Measurements from ENCODE around the gene TCF12.

TCF12 gene

DNA sequence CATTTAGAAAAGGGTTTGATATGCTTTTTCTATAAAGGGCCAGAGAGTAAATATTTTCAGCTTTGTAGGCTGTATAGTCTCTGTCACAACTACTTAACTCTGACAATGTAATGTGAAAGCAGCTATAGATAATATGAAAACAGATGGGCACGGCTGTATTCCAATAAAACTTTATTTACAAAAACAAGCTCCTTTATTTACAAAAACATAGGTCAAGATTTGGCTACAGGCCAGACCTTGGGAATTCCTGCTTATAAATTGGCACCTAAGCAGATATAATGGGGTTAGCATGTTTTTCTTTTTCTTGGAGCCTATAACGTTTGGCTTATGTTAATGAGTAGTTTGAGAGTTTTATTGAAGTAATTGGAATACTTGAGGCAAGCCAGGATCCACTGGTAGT lies 338.5 kb downstream of the TCF12 start:
- FAIRE-seq = no peak
- no peak for DNase-seq (ENCODE audit: extremely low spot score, insufficient read length, low read depth)

DNA sequence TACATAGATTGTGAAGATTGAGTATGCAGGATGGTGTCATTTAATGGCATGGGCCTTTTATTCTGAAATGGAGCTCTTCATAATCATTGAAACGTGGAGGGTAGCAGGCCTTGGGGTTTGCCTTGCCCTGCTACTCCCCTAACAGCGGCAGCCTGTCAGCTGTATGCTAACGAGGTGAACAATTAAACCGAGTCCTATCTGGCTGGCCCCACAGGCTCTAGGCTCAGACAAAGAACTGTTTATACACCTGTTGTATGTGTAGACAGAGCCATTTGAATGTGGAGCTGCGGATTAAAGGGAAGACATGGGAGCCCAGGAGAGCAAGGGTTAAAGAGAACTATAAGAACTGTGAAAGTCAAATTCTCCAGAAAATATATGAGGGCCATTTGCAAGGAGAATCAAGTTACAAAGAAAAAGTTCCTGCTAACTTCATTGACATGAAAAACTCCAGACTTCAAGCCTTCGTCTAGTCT lies 341.2 kb downstream of the TCF12 start:
- DNase-seq (ENCODE audit: extremely low spot score, insufficient read length, low read depth) (no peak), FAIRE-seq (no peak)

DNA sequence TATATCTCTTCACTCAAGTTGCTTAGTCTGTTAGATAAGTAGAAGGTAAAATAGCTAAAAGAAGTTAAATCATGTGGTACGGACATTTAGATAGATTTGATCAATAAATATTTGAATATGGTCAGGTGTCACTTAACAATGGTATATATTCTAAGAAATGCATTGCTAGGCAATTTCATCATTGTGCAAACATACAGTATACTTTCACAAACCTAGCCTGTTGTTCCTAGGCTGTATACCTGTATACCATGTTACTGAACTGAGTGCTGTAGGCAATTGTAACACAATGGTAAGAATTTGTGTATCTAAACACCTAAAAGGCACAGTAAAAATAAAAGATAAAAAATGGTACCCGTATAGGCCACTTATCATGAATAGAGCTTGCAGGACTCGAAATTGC lies 345.1 kb downstream of the TCF12 start:
- DNase-seq (ENCODE audit: extremely low spot score, insufficient read length, low read depth) (no peak), FAIRE-seq (no peak)

DNA sequence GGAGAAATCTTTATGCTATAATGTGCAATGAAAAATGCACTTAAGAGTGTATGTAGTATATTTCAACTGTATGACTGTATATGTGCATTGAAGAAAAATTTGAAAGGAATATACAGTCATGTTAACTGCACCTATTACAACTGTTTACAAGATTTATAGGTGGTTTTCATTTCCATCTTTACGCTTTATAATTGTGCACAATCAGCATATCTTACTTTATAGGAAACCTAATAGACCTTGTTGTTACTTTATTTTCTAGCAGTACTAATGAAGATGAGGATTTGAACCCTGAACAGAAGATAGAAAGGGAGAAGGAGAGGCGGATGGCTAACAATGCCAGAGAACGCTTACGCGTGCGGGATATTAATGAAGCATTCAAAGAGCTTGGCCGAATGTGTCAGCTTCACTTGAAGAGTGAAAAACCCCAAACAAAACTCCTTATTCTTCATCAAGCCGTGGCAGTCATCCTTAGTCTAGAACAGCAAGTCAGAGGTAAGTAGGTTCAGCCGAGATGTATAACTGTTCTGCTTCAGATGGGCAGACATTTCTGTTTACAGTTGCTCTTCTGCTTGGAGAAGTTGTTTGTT lies 354.4 kb downstream of the TCF12 start:
- FAIRE-seq (no peak), DNase-seq (ENCODE audit: extremely low spot score, insufficient read length, low read depth) (no peak)

DNA sequence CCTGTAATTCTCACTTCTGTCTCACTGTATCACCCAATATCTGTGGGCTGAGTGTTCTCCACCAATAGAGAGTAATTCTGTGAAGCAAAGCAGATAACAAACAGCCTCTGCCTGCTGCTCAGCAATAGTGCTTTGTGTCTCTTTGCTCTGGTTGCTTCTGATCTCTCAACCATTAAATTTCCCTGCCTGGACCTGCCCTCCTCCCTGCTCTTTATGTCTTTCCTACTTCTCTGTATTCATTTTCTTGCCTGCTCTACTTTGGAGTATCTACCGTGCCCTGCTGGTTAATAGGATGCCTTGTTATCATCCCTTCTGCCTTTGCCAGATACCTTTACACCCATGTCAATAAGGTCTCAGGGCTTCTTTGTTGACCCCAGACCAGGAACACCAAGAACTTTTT lies 355.0 kb downstream of the TCF12 start:
- FAIRE-seq = no peak
- no peak for DNase-seq (ENCODE audit: extremely low spot score, insufficient read length, low read depth)

DNA sequence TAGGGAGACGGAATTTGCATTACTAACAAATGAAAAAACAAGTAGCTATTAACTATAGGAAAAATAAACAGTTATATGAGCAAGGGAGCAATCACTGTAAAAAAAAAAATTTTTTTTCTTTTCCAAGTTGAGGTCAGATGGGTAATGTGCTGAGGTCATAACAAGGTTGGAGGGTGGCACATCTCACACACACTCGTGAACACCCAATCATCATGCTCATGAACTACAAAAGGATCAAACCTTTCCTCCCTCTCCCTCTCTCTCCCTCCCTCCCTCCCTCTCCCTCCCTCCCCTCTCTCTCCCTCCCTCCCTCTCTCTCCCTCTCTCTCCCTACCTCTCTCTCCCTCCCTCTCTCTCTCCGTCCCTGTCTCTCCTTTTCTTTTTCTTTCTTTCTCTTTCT lies 360.0 kb downstream of the TCF12 start:
- FAIRE-seq (no peak), DNase-seq (ENCODE audit: extremely low spot score, insufficient read length, low read depth) (no peak)

DNA sequence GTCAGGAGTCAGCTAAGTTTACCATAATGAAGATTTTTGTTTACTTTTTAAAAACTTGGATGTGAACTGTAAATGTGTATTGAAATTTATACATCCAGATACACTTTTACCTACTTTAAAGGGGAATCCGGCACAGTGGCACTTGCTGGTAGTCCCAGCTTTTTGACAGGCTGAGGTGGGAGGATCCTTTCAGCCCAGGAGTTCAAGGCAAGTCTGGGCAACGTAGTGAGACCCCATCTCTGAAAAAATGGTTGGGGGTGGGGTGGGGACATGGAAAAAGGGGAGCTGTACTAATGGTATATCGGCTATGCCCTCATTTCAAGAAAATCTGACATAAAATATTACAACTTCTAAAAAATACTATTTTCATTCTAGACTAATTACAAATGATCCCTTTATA lies 362.0 kb downstream of the TCF12 start:
- FAIRE-seq (no peak), DNase-seq (ENCODE audit: extremely low spot score, insufficient read length, low read depth) (no peak)

DNA sequence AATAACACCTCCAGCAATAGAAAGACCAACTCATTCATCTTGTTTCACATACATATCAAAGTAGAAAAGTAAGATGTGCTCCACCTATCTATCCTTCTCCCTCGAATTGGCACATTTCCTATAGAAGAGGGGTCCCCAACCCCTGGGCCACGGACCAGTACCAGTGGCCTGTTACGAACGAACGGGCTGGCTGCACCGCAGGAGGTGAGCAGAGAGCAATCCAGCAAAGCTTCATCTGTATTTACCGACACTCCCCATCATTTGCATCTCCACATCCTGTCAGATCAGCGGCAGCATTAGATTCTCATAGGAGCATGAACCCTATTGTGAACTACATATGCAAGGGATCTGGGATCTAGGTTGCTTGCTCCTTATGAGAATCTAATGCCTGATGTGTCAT lies 362.9 kb downstream of the TCF12 start:
- peak; percentile 85 for FAIRE-seq
- no peak for DNase-seq (ENCODE audit: extremely low spot score, insufficient read length, low read depth)

DNA sequence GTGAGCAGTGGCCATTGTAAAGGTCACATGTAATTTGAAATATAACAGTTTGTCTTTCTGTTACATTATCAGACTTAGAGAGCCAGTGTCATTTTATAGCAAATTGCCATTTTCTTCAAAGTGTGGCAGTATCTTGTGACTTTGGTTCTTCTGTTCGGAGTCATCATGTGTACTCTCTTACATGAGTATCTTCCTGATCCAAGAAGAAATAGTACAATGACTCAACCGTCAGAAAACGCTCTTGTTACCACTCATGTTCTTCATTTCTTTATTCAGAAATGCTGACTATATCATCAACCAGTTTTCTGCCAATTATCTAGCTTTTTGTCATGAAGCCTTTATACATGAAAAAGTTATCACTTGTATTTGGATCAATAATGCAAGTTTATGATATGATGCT lies 364.2 kb downstream of the TCF12 start:
- FAIRE-seq (no peak), DNase-seq (ENCODE audit: extremely low spot score, insufficient read length, low read depth) (no peak)

DNA sequence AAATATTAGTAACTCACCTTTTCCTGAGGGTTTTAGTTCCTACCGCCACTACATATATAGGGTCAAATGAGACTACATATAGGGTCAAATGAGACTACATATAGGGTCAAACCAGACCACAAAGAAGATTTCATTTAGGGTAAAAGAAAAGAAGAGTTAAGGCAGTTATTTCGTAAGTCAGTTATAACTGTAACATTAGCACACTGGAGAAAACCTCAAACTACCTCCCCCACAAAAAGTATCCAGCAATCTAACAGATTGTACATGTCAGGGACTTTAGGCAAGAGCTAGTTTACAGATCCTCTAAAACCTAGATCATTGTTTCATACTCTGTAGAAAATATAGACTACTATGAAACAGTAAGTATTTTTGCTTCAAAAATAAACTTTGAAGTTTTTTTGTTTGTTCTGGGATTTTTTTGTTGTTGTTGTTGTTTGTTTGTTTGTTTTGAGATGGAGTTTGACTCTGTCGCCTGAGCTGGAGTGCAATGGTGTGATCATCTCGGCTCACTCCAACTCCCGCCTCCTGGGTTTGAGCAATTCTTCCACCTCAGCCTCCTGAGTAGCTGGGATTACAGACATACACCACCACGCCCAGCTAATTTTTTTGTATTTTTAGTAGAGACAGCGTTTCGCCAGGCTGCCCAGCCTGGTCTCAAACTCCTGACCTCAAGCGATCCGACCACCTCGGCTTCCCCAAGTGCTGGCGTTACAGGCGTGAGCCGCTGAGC lies 365.5 kb downstream of the TCF12 start:
- peak; percentile 52 for FAIRE-seq

DNA sequence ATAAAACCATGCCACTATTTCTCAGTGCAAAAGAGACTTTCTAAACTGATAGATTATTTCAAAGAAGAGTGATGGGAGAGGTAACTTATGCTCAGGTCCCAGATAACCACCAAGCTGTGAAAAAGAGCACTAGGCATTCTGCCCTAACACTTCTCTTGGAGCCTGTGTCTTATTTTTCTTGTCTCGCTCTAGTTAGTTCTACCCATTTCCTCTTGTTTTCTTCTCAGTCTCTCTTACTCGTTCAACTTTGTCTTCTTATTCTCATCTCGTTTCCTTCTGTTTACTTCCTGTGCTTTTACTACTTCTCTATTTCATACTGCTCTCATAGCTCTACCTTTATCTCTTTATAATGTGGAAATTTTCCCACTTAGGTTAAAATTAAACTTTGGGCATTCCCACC lies 366.1 kb downstream of the TCF12 start:
- no peak for DNase-seq (ENCODE audit: extremely low spot score, insufficient read length, low read depth)
- FAIRE-seq = peak; percentile 86

More for the DNA sequence above, 365.5 kb downstream of the TCF12 start:
- DNase-seq (ENCODE audit: extremely low spot score, insufficient read length, low read depth) = no peak

DNA sequence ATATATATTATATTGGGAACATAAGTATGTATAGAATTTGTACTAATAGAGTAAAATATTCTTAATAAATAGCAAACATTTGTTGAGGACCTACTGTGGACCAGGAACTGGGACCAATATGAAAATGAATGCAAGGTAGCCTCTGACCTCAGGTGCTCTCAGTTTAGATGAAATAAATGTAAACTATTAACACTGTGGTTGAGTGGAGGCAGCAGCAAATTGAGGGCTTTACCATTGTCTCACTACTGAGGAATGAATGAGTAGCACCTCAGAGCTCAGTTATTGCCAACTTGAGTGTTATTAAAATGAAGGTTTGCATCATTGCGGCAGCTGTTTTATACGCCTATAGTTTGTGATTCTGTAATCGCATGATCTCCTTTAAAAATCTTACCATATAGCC lies 366.9 kb downstream of the TCF12 start:
- DNase-seq (ENCODE audit: extremely low spot score, insufficient read length, low read depth) = no peak
- peak; percentile 74 for FAIRE-seq

DNA sequence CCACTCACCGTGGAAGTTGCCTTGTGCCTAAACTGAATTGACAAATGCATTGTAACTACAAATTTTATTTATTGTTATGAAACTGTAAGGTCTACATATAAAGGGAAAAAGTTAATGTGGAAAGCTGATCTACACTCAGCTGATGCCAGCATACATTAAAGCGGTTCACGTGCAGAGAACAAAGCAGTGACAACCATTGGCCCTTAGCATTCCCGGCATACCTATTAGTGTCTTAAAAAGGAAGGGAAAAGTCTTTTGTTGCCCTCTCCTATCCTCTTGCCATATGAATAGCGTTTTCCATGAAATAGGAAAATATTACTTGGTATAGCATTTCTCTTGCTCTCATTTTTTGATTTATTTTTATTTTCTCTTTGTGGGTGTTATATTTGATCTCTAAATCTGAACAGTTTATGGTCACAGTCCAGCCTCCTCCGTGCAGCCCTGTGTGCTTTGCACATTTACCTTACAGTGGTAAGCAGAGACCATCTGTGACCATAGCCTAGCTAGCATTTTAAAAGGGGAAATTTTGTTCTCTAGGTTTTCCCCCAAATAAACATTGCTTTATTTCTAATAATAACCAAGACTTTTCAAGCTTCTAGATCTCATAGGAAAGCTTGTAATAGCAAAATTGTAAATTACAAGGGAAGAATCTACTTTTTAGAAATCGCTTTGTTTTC lies 368.1 kb downstream of the TCF12 start:
- DNase-seq (ENCODE audit: extremely low spot score, insufficient read length, low read depth) (no peak), FAIRE-seq (peak; percentile 45)

DNA sequence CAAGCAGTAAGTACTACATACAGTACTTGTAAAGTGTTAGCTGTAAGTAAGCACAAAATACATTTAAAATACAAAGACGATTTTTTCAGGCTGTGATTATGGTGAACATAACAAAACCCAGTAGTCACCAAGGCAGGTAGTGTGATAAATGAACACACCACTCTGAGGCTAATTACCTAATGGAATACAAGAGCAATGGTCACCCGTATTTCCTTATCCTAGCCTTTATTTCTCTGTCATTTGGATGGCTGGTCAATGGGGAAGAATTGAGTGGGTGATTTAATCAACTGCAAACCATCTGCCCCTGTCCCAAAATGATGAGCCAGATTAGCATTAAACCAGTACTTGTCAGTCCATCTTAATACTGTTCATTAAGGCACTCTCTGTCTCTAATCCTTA lies 368.7 kb downstream of the TCF12 start:
- FAIRE-seq (no peak), DNase-seq (ENCODE audit: extremely low spot score, insufficient read length, low read depth) (no peak)

DNA sequence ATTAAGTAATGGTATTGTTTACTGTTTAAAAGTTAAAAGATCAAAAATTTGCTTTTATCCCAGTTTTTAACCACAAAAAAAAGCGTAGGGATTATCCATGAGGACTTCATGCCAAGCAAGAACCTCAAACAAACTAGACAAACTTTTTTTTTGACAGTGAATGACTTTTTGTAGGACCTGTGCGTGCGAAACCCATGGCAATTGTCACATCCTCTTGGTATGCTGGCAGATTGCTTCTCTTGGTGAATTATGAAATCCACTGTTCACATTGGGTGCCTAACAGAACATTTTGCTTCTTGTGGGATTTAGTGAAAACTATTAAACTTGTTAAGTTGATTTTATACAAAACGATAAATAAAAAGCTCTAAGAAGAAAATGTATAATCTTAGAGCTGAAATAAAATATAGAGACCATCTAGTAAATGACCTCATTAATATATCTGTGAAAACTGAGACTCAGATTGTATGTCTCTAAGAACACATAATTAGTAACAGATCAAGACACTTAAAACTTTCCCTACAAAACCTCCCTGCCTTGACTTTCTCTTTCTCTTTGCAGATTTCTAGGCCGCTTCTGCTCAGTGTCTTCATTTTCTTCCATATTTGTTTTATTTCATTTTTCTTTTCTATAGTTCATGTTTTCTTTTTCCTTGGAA lies 370.6 kb downstream of the TCF12 start:
- FAIRE-seq (no peak), DNase-seq (ENCODE audit: extremely low spot score, insufficient read length, low read depth) (no peak)

DNA sequence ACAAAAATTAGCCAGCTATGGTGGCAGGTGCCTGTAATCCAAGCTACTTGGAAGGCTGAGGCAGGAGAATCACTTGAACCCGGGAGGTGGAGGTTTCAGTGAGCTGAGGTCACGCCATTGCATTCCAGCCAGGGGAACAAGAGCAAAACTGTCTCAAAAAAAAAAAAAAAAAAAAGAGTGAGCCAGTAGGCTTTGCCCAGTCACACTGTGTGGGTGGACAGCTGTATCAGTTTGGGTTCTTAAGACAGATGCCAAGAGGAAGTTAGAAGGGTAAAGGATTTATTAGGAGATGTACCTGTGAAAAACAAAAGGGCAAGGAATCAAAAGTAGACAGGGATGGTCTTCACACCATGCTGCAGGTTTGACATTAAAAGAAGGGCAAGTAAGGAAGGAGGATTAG lies 371.7 kb downstream of the TCF12 start:
- FAIRE-seq = no peak

DNA sequence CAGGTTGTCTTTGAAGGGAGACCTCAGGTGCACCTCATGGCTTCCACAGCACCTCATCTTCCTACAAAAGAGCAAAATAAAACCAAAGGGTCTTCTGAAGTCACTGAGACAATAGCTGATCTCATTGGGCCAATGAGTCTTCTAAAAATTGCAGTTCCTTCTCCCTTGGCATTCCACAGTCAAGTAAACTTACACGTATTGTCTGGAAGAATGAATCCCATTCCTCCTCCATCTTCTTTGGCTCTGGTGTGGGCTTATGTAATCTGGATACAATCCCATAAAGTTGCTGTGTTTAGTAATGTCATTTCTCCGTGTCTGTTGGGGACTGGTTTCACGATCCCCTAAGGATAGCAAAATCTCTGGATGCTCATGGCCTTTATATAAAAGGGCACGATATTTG lies 372.4 kb downstream of the TCF12 start:
- FAIRE-seq (no peak), DNase-seq (ENCODE audit: extremely low spot score, insufficient read length, low read depth) (no peak)

More for the DNA sequence above, 371.7 kb downstream of the TCF12 start:
- DNase-seq (ENCODE audit: extremely low spot score, insufficient read length, low read depth) = no peak

DNA sequence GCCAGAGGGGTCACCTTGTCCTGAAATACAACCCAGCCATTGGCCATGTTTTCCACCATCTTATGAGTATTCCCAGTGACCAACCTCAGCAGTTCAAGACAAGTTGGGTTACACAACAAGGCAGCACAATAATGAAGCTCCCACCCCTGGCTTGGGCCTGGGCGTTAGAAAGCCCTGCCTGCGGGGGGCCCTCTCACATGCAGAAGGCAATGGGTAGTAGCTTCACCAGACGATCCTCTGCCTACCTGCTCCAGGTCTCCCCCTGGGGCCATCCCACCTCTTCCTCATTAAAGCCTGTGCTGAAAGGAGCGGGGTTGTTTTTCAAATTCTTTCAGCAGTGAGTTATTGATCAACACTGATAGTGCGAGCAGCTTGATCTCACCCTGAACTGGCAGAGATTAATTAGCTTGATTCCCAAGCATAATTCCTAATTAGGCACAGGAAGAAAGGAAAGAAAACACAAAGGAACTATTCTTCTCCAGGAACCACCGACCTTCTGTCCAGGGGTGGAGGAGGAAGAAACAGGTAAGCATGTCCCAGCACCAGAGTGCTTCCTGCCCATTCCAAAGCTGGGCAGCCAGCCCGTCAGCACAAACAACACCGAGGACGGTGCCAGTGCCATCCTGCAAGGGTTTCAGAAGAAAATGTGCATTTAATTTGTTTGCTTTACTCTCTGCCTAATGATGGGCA lies 378.2 kb downstream of the TCF12 start:
- FAIRE-seq = no peak
- DNase-seq (ENCODE audit: extremely low spot score, insufficient read length, low read depth) = no peak

DNA sequence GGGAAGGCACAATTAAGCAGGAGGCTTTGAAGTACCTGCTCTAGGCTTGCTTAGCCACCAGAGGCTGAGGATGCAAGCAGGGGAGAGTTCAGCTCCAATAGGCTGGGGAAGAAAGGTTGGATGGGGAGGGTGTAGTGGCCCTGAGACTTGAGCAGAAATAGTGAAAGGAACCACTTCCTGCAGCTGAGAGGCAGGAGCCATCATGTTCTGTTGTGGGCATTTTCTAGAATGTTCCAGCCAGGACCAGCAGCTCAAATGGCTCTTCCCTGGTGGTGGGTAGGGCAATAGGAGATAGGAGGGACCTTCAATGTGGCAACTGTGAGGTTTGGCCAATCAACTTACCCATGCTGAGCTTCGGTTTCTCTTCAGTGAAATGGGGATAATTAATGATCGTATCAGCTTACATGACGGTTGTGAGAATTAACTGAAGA lies 378.7 kb downstream of the TCF12 start:
- DNase-seq (ENCODE audit: extremely low spot score, insufficient read length, low read depth) (no peak), FAIRE-seq (no peak)

DNA sequence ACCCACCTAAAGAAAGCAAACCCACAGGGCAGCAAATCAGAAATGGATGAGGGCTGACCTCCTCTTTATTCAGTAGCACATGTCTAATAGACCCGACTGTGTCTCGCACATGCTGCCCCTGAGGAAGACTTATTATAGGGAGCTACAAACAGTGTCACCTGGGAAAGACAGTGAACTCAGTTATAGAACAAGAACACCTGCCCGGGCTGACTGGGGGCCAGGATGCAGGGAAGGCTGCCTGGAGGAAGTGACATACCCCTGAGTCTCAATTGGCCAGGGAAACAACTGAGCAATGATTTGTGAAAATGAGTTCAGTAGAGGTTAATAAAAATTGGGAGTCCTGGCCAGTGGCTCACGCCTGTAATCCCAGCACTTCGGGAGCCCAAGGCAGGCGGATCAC lies 379.2 kb downstream of the TCF12 start:
- FAIRE-seq = no peak
- DNase-seq (ENCODE audit: extremely low spot score, insufficient read length, low read depth) = no peak

Measured in GM18507 (cell line).